Measurements from ENCODE around the gene FERMT3. TPM values are rescaled to one million over a fixed set of nuclear protein-coding genes. Genes with fewer than 3 reads are reported as not detected.

FERMT3 gene
- total RNA-seq, 1 experiment from 2014 or later: 4.3 TPM

- no TSS peak for BruUV-seq (replicated peaks)
- H3K4me3 ChIP-seq (ENCODE audit: low read depth, low read length): peak overlapping the region; percentile 85
- peak in 1 of 2 experiments; percentile 2 for TF ChIP-seq CTCF (IDR thresholded peaks at IDR 0.05; ENCODE audit: insufficient read depth in 1 of 2, low read depth in 1 of 2, low read length in 1 of 2, severe bottlenecking in 1 of 2, unreplicated experiment in 1 of 2)
- Mint-ChIP-seq H3K4me1 (ENCODE audit: low read depth, unreplicated experiment) (peaks cover 17% of the 10 kb centered on the region), H3K27ac (ENCODE audit: unreplicated experiment) (peak overlapping the region; percentile 95), H3K27me3 (ENCODE audit: insufficient read depth, unreplicated experiment) (no peaks in the 10 kb centered on the region), H3K36me3 (ENCODE audit: insufficient read depth, unreplicated experiment) (peaks cover 80% of the 10 kb centered on the region), H3K4me3 (ENCODE audit: unreplicated experiment) (peak overlapping the region; percentile 89), H3K9me3 (ENCODE audit: unreplicated experiment) (no peaks in the 10 kb centered on the region)
- H3K4me1 ChIP-seq: peaks cover 21% of the 10 kb centered on the region
- intact Hi-C loops (cut with micrococcal nuclease; ENCODE audit: unreplicated experiment): no loop called here
- DNase-seq: peak; percentile 73 to 85
- ChIA-PET POLR2A (interaction anchor here (0.5 to 3.5 kb wide), 4 partner anchors 22 to 49 kb away, joined by 3 to 22 read pairs (median 9); partner anchors contain the start of genes FKBP2, PPP1R14B, PRDX5 and TRMT112), CTCF (interaction anchor here (0.7 to 2.7 kb wide), 5 partner anchors 16 to 78 kb away, joined by 4 to 17 read pairs (median 12); partner anchors contain the start of genes CATSPERZ and PLCB3)
- no peaks in the 10 kb centered on the region for H3K9me3 ChIP-seq
- no peaks in the 10 kb centered on the region for H3K27me3 ChIP-seq (replicated peaks; ENCODE audit: control insufficient read depth, insufficient read depth, low read length)
- peaks cover 4% of the 10 kb centered on the region for H3K36me3 ChIP-seq (ENCODE audit: control insufficient read depth, insufficient read depth, low read length)
Measured at GRCh38 chr11:64268025-64268892, 61.7 kb downstream of the FERMT3 start.

DNA sequence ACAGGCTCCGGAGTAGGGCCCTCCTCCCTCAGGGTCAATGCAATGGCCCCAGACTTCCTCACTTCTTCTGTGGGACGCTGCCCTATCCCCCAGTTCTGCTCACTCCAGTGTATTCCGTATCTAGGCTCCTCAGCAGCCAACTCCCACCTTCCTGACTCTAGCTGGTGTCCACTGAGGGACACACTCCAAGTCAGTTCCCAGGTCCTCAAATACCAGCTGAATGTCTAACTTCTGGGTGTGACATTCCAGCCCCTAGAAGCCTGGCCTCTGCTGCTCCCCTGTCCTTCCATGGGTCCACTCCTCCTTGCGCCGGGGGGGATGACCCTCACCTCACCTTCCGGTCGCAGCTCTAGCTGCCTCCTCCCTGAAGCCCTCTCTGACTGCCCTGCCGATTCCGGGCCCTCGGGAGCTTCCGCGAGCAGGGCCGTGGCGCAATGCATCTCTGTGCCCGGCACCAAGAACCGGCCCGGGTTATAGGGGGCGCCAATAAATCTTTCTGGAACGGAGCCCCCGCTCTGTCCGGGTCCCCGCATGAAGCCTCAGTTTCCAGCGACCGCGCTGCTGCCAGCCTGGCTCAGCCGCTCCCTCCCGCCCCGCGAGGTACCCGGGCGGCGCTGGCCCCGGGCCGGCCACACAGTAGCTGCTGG is 62.5 kb downstream of the FERMT3 start:
- Histone ChIP-seq H3K27me3 (replicated peaks; ENCODE audit: control insufficient read depth, insufficient read depth, low read length) (no peaks in the 10 kb centered on the region), H3K9me3 (no peaks in the 10 kb centered on the region), H3K36me3 (ENCODE audit: control insufficient read depth, insufficient read depth, low read length) (peaks cover 4% of the 10 kb centered on the region), H3K4me3 (ENCODE audit: low read depth, low read length) (peak overlapping the region; percentile 85), H3K4me1 (peaks cover 21% of the 10 kb centered on the region)
- no peak for TF ChIP-seq CTCF (IDR thresholded peaks at IDR 0.05; ENCODE audit: insufficient read depth in 1 of 2, low read depth in 1 of 2, low read length in 1 of 2, severe bottlenecking in 1 of 2, unreplicated experiment in 1 of 2)
- ChIA-PET CTCF (interaction anchor here (2.0 to 3.8 kb wide), 5 partner anchors 15 to 86 kb away, joined by 12 to 29 read pairs (median 15); partner anchors contain the start of genes BAD, CATSPERZ, GPR137 and PLCB3), POLR2A (interaction anchor here (1.3 to 3.5 kb wide), 6 partner anchors 16 to 84 kb away, joined by 4 to 22 read pairs (median 9); partner anchors contain the start of genes BAD, ESRRA, FKBP2 and PPP1R14B)
- H3K9me3 Mint-ChIP-seq (ENCODE audit: unreplicated experiment): no peaks in the 10 kb centered on the region
- peaks cover 17% of the 10 kb centered on the region for H3K4me1 Mint-ChIP-seq (ENCODE audit: low read depth, unreplicated experiment)
- peaks cover 75% of the 10 kb centered on the region for H3K36me3 Mint-ChIP-seq (ENCODE audit: insufficient read depth, unreplicated experiment)
- BruUV-seq (replicated peaks): TSS peak; percentile 55
- DNase-seq: peak; percentile 62 to 67
- H3K27ac Mint-ChIP-seq (ENCODE audit: unreplicated experiment): peak overlapping the region; percentile 95
- intact Hi-C loops (cut with micrococcal nuclease; ENCODE audit: unreplicated experiment): no loop called here
- H3K4me3 Mint-ChIP-seq (ENCODE audit: unreplicated experiment): peak overlapping the region; percentile 89
- H3K27me3 Mint-ChIP-seq (ENCODE audit: insufficient read depth, unreplicated experiment): no peaks in the 10 kb centered on the region
